Measurements from ENCODE around the gene UBALD1.

Gene UBALD1

DNA sequence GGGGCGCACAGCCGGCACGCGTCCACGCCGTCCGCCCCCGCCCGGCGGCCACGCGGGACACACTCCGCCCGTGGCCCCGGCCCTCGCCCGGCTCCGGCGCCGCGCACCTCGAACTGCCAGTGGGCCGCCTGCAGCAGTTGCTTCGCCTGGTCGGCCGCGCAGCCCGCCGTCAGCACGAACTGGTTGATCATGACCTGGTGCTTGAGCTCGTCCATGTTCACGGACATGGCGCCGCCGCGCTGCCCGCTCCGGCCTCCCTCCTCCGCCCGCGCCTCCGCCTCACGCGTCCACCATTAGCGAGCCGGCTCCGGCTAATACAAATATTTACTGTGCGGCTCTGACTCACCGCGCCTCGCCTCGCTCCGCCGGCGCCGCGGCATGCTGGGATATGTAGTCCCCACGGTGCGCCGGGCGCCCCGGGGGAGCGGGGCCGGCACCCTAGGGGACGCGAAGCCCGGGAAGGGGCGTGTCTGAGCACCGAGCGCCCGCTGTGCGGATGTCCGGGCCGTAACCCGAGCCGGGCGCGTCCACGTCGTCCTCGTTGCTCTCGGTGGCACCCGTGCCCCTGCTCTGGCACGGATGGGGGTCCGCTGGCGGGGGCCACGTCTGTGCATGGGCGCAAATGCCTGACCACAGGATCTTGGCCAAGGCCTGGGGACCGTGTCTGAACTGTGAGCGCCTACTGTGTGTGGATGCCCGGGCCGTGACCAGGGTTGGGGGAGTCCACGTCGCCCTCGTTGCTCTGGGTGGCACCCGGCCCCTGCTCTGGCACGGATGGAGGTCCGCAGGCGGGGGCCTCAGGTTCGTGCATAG, at the start of gene UBALD1:
UBALD1 (minus strand) TSS at position 318 of the 813 bp plus-strand sequence; CDS start at position 227, 91 bp downstream.
- peak in 53 of 56 donors; percentile 33 to 88 (median 68) for DNase-seq

DNA sequence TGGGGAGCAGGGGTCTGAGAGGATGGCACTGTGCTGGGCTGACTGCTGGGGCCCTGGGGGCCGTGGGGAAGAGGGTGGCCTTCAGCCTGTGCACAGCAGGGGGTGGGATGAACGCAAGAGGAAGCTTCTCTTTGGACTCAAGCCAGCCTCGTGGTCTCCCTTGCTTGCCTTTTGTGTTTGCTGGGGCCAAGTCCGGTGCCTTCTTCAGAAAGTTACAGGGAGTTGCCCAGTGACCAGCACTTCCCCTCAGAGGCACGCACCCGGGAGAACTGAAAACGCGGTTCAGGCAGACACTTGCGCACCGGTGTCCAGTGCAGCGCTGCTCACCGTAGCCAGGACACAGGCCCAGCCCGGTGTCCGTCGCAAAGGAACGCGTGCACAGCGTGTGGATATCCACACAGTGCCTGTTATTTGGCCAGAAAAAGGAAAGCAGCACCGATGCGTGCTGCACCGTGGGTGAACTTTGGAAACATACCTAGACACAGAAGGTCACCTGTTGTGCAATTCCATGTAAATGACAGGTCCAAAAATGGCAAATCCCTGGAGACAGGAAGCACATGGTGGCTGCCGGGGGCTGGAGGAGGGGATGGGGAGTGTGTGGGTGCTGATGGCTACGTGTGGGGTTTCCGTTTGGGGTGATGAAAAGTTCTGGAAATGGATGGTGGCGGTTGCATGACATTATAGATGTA, 49.2 kb upstream of the UBALD1 start:
- DNase-seq, result peak in 28 of 56 donors; percentile 17 to 75 (median 34)

- peak in 1 of 56 donors; percentile 57 for DNase-seq
Observed at GRCh38 chr16:4663465-4663776, 48.7 kb upstream of the UBALD1 start.

GRCh38 chr16:4661661-4662060, 47.0 kb upstream of the UBALD1 start:
- DNase-seq, result peak in 24 of 56 donors; percentile 14 to 76 (median 38)

- DNase-seq, result peak in 39 of 56 donors; percentile 17 to 80 (median 53)
Observed at GRCh38 chr16:4660454-4661007, 45.8 kb upstream of the UBALD1 start.

DNA sequence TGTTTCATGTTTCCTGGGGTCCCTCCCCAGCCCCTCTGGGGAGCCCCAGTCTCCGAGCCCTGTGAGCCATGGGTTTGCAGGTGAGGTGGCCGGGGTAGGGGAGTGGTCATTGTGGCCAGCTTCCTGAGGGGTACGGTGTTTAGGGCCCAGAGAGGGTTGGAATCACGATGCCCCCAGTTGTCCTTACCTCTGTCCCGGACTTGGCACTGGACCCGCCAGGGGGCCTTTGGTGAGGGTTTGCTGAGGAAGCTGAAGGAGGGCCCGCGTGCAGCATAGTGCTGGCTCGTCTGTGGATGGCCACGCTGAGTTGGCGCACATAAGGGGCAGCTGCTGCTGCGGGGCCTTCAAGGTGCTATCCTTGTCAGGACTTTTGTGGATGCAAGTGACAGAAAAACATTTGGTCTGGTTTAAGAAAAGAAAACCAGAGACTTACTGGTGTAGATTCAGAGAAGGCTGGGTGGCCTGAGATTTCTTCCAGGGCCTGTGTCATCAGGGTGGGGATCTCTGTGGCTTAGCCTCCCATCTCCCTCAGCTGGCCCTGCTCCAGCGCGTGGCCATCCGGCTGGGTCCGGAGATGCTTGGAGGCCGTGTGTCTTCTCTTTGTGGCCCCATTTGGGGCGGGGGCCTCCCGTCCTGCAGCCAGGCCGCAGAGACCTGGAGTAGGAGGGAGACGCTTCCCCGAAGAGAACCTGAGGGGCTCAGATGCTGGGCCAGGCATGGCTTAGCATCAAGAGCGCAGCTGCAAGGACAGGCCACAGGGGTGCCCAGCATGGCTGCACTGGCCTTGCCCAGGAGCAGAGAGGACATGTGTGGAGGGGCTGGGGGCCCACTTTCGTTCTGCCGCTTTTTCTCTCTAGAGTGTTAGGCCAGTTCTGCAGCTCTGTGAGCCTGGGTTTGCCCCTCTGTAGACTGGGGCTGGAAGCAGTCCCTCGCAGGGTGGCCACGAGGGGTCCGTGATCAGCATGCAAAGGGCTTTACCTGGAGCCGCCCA, 45.0 kb upstream of the UBALD1 start:
- DNase-seq, result no peak

GRCh38 chr16:4656695-4657686, 42.3 kb upstream of the UBALD1 start:
- DNase-seq, result no peak

DNA sequence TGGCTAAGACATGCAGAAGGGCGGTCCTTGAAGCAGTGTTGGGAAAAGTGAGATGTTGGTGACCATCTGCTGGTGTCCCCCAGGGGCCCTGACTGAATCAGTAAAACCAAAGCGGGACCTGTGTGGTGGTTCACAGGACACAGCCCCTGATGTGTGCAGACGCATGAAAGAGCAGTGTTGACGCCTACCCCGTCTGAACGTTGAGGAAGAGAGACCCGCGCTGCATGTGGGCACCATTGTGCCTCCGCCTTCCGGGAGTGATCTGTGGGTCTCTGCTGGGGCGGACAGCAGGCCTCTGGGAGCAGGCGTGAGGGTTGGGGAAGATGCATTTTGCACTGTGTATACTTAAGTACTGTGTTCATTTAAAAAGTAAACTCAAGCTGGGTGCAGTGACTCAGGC, 41.5 kb upstream of the UBALD1 start:
- DNase-seq, result no peak

DNA sequence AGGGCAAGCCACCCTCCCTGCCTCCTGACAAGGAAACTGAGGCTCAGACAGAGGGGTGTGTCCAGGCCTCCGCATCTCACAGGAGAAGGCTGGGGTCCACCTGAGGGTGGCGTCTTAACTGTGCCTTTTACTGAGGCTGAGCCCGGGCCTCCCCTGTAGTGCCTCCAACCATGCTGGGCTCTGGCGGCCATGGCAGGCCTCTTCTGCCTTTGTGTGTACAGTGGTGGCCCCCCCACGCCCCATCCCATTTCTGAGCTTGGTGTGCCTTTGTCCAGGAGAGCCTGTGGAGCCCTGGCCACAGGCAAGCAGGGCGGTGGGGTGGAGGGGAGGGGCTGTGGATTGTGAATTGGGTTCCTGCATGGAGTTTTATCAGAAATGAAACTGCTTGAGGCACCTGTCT, 41.1 kb upstream of the UBALD1 start:
- no peak for DNase-seq

- no peak for DNase-seq
Observed at GRCh38 chr16:4654964-4655590, 40.4 kb upstream of the UBALD1 start.

- no peak for DNase-seq
Observed at GRCh38 chr16:4654011-4654963, 39.6 kb upstream of the UBALD1 start.

GRCh38 chr16:4652561-4652960, 37.9 kb upstream of the UBALD1 start:
- no peak for DNase-seq

DNA sequence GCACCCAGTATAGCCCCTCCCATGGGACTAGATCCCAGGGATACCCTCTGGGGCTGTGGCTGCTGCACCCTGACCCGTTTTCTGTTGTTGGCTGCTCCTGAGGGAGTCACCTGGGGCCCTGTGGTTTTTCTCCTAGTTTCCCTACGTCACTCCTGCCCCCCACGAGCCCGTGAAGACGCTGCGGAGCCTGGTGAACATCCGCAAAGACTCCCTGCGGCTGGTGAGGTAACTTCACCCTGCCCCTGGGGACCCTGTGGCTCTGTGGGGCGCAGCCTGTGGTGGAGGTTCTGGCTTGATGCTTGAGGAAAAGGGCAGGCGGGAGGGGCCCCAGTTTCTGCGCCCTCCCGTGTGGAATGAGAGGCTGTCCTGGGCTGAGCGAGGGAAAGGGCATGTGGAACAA, 37.1 kb upstream of the UBALD1 start:
- no peak for DNase-seq

GRCh38 chr16:4650443-4651074, 35.9 kb upstream of the UBALD1 start:
- DNase-seq, result peak in 5 of 56 donors; percentile 8 to 55 (median 37)

DNA sequence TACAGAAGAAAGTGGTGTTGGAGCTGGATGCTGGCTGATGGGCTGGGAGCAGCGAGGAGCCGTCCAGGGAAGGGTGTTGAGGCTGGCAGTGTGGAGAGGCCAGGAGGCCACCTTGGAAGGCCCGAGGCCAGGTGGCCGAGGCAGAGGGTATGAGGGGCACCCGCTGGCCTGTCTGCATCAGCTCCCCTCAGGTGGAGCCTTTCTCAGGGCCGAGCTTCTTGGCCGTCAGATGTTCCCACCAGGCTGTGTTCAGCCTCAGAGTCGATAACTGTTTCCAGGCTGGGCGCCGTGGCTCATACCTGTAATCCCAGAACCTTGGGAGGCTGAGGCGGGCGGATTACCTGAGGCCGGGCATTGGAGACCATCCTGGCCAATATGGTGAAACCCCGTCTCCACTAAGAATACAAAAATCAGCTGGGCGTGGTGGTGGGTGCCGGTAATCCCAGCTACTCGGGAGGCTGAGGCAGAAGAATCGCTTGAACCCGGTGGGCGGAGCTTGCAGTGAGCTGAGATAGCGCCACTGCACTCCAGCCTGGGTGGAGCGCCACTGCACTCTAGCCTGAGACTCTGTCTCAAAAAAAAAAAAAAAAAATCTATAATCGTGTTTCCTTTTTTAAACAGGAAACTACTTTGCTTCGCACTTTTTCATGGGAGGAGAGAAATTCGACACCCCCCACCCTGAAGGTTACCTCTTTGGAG, 35.2 kb upstream of the UBALD1 start:
- DNase-seq, result no peak

GRCh38 chr16:4648917-4649316, 34.2 kb upstream of the UBALD1 start:
- DNase-seq, result no peak

GRCh38 chr16:4647644-4647980, 32.9 kb upstream of the UBALD1 start:
- DNase-seq, result no peak
